Mucosa of rectum (tissue), 2 donors: ENCODE results near the gene PLCB4.

ENCODE experiments used
- H3K27ac ChIP-seq, 2 donors: one replicate each; pipeline ENCODE4 v1.7.0; 2013; ENCODE audit warnings: inconsistent platforms in 2 of 2, low read depth in 2 of 2, low read length in 2 of 2
- H3K27me3 ChIP-seq, 2 donors: one replicate each; pipeline ENCODE4 v1.7.0; 2013; ENCODE audit warnings: low read length in 2 of 2; ENCODE audit not compliant: control insufficient read depth in 2 of 2, insufficient read depth in 2 of 2
- H3K36me3 ChIP-seq, 2 donors: one replicate each; pipeline ENCODE4 v1.7.0; 2013; ENCODE audit warnings: low read length in 2 of 2; ENCODE audit not compliant: control insufficient read depth in 2 of 2, insufficient read depth in 2 of 2
- H3K4me1 ChIP-seq, 2 donors: one replicate each; pipeline ENCODE4 v1.7.0; 2013; ENCODE audit warnings: low read length in 2 of 2, mild to moderate bottlenecking in 1 of 2; ENCODE audit not compliant: control insufficient read depth in 2 of 2, insufficient read depth in 2 of 2
- H3K4me3 ChIP-seq, 2 donors: one replicate each; pipeline ENCODE4 v1.7.0; 2013; ENCODE audit warnings: low read length in 2 of 2
- H3K9ac ChIP-seq, 2 donors: one replicate each; pipeline ENCODE4 v1.7.0; 2013; ENCODE audit warnings: low read length in 2 of 2, low read depth in 1 of 2, mild to moderate bottlenecking in 1 of 2
- H3K9me3 ChIP-seq, 2 donors: one replicate each; pipeline ENCODE4 v1.7.0; 2013; ENCODE audit warnings: low read length in 2 of 2; ENCODE audit not compliant: control insufficient read depth in 2 of 2
- donor health status: healthy.
- donor health status: Normal muscosa, but diverticular disease.

Gene PLCB4

GRCh38 chr20:9353180-9353915 is 284.5 kb downstream of the PLCB4 start:
- Histone ChIP-seq H3K27ac (no peak overlapping the region), H3K9me3 (no peaks in the 10 kb centered on the region), H3K27me3 (no peaks in the 10 kb centered on the region), H3K4me1 (no peaks in the 10 kb centered on the region), H3K4me3 (no peak overlapping the region), H3K9ac (no peak overlapping the region), H3K36me3 (peaks cover 5 to 6% of the 10 kb centered on the region in 2 donors)

- no peak overlapping the region for H3K27ac ChIP-seq
- no peaks in the 10 kb centered on the region for H3K27me3 ChIP-seq
- no peak overlapping the region for H3K9ac ChIP-seq
- H3K4me1 ChIP-seq: no peaks in the 10 kb centered on the region
- no peaks in the 10 kb centered on the region for H3K9me3 ChIP-seq
- peaks cover 5 to 6% of the 10 kb centered on the region in 2 donors for H3K36me3 ChIP-seq
- H3K4me3 ChIP-seq: no peak overlapping the region
These were observed 285.0 kb downstream of the PLCB4 start for GRCh38 chr20:9353916-9354276.

- no peaks in the 10 kb centered on the region for H3K9me3 ChIP-seq
- H3K36me3 ChIP-seq: peaks cover 5 to 6% of the 10 kb centered on the region in 2 donors
- H3K4me1 ChIP-seq: peaks cover 0 to 5% of the 10 kb centered on the region in 2 donors
- no peaks in the 10 kb centered on the region for H3K27me3 ChIP-seq
- H3K4me3 ChIP-seq: no peak overlapping the region
- no peak overlapping the region for H3K27ac ChIP-seq
- H3K9ac ChIP-seq: no peak overlapping the region
These were observed 285.7 kb downstream of the PLCB4 start for GRCh38 chr20:9354579-9354978.

- Histone ChIP-seq H3K36me3 (peaks cover 5 to 10% of the 10 kb centered on the region in 2 donors), H3K9me3 (no peaks in the 10 kb centered on the region), H3K4me1 (peaks cover 4 to 7% of the 10 kb centered on the region in 2 donors), H3K27me3 (no peaks in the 10 kb centered on the region), H3K9ac (no peak overlapping the region), H3K4me3 (no peak overlapping the region), H3K27ac (no peak overlapping the region)
These were observed 289.1 kb downstream of the PLCB4 start for GRCh38 chr20:9358001-9358400.

GRCh38 chr20:9359561-9360308 is 290.8 kb downstream of the PLCB4 start:
- no peak overlapping the region for H3K9ac ChIP-seq
- peaks cover 4 to 14% of the 10 kb centered on the region in 2 donors for H3K36me3 ChIP-seq
- H3K9me3 ChIP-seq: no peaks in the 10 kb centered on the region
- H3K4me1 ChIP-seq: peaks cover 4 to 7% of the 10 kb centered on the region in 2 donors
- H3K27ac ChIP-seq: peak overlapping the region in 1 of 2 donors; percentile 50
- no peaks in the 10 kb centered on the region for H3K27me3 ChIP-seq
- peak overlapping the region; percentile 44 to 55 for H3K4me3 ChIP-seq

- Histone ChIP-seq H3K27ac (no peak overlapping the region), H3K9ac (no peak overlapping the region), H3K4me3 (no peak overlapping the region), H3K27me3 (no peaks in the 10 kb centered on the region), H3K9me3 (no peaks in the 10 kb centered on the region), H3K4me1 (peaks cover 4 to 7% of the 10 kb centered on the region in 2 donors), H3K36me3 (peaks cover 6 to 16% of the 10 kb centered on the region in 2 donors)
These were observed 291.5 kb downstream of the PLCB4 start for GRCh38 chr20:9360431-9360830.

GRCh38 chr20:9363673-9364072 is 294.8 kb downstream of the PLCB4 start:
- H3K27ac ChIP-seq: no peak overlapping the region
- H3K36me3 ChIP-seq: peaks cover 16 to 19% of the 10 kb centered on the region in 2 donors
- no peaks in the 10 kb centered on the region for H3K9me3 ChIP-seq
- no peaks in the 10 kb centered on the region for H3K27me3 ChIP-seq
- H3K4me3 ChIP-seq: no peak overlapping the region
- no peak overlapping the region for H3K9ac ChIP-seq
- peaks cover 4 to 7% of the 10 kb centered on the region in 2 donors for H3K4me1 ChIP-seq

GRCh38 chr20:9367328-9367727 is 298.4 kb downstream of the PLCB4 start:
- Histone ChIP-seq H3K36me3 (peaks cover 25 to 27% of the 10 kb centered on the region in 2 donors), H3K9me3 (no peaks in the 10 kb centered on the region), H3K27me3 (no peaks in the 10 kb centered on the region), H3K9ac (no peak overlapping the region), H3K4me1 (no peaks in the 10 kb centered on the region), H3K4me3 (no peak overlapping the region), H3K27ac (no peak overlapping the region)

GRCh38 chr20:9367746-9368145 is 298.9 kb downstream of the PLCB4 start:
- H3K27me3 ChIP-seq: no peaks in the 10 kb centered on the region
- H3K36me3 ChIP-seq: peaks cover 25 to 26% of the 10 kb centered on the region in 2 donors
- no peaks in the 10 kb centered on the region for H3K4me1 ChIP-seq
- H3K4me3 ChIP-seq: no peak overlapping the region
- H3K27ac ChIP-seq: no peak overlapping the region
- no peaks in the 10 kb centered on the region for H3K9me3 ChIP-seq
- H3K9ac ChIP-seq: no peak overlapping the region

GRCh38 chr20:9368893-9369292 is 300.0 kb downstream of the PLCB4 start:
- Histone ChIP-seq H3K27ac (no peak overlapping the region), H3K36me3 (peaks cover 18 to 25% of the 10 kb centered on the region in 2 donors), H3K4me1 (no peaks in the 10 kb centered on the region), H3K27me3 (no peaks in the 10 kb centered on the region), H3K9me3 (no peaks in the 10 kb centered on the region), H3K4me3 (no peak overlapping the region), H3K9ac (no peak overlapping the region)
